ENCODE measurements around the gene LRRC3C. TPM values are rescaled to one million over a fixed set of nuclear protein-coding genes. Genes with fewer than 3 reads are reported as not detected.

The LRRC3C gene
- total and polyA plus RNA-seq, 12 donors: not detected

DNA sequence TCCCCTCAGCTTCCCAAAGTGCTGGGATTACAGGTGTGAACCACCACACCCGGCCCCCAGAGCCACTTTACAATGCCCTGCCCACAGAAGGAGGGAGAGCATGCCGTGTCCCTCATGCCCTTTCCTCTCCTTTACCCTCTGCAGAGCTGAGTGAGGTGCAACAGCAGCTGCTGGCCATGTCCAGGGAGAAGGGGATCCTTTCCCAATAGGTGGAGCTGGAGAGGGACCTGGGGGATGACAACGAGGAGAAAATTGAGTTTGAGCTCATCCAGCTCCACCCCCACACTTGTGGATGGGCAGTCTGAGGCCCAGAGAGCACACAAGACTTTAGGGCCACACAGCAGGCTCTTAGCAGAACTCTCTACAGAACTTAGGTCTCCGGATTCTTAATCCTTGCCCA, 27.3 kb downstream of the LRRC3C start:
- DNase-seq (no peak), ATAC-seq (no peak)
- TF ChIP-seq, protein P1, sequence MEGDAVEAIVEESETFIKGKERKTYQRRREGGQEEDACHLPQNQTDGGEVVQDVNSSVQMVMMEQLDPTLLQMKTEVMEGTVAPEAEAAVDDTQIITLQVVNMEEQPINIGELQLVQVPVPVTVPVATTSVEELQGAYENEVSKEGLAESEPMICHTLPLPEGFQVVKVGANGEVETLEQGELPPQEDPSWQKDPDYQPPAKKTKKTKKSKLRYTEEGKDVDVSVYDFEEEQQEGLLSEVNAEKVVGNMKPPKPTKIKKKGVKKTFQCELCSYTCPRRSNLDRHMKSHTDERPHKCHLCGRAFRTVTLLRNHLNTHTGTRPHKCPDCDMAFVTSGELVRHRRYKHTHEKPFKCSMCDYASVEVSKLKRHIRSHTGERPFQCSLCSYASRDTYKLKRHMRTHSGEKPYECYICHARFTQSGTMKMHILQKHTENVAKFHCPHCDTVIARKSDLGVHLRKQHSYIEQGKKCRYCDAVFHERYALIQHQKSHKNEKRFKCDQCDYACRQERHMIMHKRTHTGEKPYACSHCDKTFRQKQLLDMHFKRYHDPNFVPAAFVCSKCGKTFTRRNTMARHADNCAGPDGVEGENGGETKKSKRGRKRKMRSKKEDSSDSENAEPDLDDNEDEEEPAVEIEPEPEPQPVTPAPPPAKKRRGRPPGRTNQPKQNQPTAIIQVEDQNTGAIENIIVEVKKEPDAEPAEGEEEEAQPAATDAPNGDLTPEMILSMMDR (IDR thresholded peaks at IDR 0.05): no peak
- no peak overlapping the region for H3K4me3 ChIP-seq
- no peaks in the 10 kb centered on the region for H3K9me3 ChIP-seq
- WGBS, 2 donors: 51 to 63% methylated on average over 4 of the region's 4 CpGs
- H3K27ac ChIP-seq: no peak overlapping the region
- intact Hi-C loops (cut with DNase I): loop anchor here in 2 of 10 donors (5.0 to 10.0 kb wide), 2 partner anchors 33 to 200 kb away; no protein-coding TSS in a partner anchor
- H3K36me3 ChIP-seq: no peaks in the 10 kb centered on the region
- no peaks in the 10 kb centered on the region for H3K27me3 ChIP-seq
- H3K4me1 ChIP-seq: peaks cover 0 to 35% (median 15%) of the 10 kb centered on the region in 9 donors

DNA sequence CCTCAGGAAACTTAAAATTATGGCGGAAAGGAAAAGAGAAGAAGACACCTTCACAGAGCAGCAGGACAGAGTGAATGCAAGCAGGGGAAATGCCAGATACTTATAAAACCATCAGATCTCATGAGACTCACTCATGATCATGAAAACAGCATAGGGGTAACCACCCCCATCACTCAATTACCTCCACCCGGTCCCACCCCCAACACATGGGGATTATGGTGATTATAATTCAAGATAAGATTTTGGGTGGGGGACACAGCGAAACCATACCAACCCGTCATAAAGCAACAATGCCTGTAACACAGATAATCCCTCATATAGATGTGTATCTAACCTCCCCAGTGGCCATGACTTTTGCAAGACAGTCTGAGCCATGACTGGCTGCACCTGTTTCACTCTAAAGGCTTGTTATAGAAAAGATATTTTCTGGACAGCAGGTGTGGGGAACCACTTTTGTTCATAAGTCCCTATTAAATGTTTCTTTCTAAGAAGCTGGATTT, 28.2 kb downstream of the LRRC3C start:
- Histone ChIP-seq H3K27ac (no peak overlapping the region), H3K9me3 (no peaks in the 10 kb centered on the region), H3K4me1 (peaks cover 0 to 26% (median 15%) of the 10 kb centered on the region in 9 donors), H3K4me3 (no peak overlapping the region), H3K27me3 (no peaks in the 10 kb centered on the region), H3K36me3 (no peaks in the 10 kb centered on the region)
- DNase-seq: no peak
- TF ChIP-seq, protein P1 (IDR thresholded peaks at IDR 0.05): no peak
- WGBS, 2 donors: 81 to 87% methylated on average over 4 of the region's 4 CpGs
- intact Hi-C loops (cut with DNase I): loop anchor here in 2 of 10 donors (5.0 to 10.0 kb wide), 2 partner anchors 33 to 201 kb away; no protein-coding TSS in a partner anchor
- ATAC-seq: no peak

DNA sequence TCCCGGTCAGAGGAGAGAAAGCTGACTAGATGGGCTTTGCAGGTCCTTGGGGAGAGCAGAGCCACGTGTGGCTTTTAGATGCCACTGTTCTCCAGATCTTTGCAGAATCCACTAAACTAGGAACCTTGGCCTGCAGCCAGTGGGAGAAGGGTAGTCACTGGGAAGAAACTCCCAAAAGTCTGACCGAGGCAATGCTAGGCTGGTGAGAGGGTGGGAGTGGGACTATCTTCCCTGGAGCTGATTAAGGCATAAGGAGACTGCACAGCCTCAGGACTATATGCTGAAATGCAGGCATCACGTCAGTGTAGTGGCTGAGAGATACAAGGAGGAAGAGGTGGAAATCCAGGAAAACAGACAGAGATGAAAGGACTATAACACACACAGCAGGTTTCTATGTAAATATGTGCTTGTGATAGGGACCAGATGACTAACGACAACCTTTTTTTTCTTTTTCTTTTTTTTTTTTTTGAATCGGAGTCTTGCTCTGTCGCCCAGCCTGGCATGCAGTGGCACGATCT, 33.1 kb downstream of the LRRC3C start:
- ATAC-seq: no peak

DNA sequence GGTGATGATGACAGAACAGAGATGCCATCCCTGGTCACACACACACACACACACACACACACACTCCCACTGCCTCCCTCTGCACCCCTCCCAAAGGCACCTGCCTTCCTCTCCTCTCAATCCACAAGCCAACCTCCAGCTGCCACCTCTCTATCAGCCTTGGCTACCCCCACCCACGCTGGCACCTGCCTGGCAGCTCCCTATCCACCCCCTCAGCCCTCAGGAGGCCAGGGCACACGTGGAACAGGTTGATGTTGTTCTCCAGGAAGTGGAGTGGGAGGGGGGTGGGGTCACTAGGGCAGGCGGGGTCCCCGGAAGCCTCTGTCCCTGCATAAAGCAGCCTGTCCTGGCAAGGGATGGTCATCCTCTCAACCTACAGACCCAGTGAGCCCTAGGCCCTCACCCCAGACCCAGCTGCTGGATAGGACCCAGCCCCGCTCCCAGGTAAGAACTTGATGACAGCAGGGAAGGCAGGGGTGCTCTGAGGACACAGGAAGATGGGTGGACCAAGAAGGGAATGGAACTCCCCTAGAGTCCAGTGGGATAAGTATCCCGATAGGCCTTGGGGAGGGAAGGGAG, 35.2 kb downstream of the LRRC3C start, which contains the start of gene GSDMA:
Gene GSDMA (plus strand): TSS at position 363 of the 579 bp plus-strand sequence. CDS start 2,684 bp downstream, outside the sequence.
- no peak for DNase-seq

More for the DNA sequence above, 33.1 kb downstream of the LRRC3C start:
- peaks cover 0 to 8% (median 3%) of the 10 kb centered on the region in 9 donors for H3K4me1 ChIP-seq
- no peak overlapping the region for H3K4me3 ChIP-seq
- TF ChIP-seq, protein P1 (IDR thresholded peaks at IDR 0.05): no peak
- H3K36me3 ChIP-seq: no peaks in the 10 kb centered on the region
- no peak for DNase-seq
- H3K27me3 ChIP-seq: peaks cover 0 to 17% (median 0%) of the 10 kb centered on the region in 7 donors
- WGBS, 2 donors: 55 to 58% methylated on average over 8 of the region's 8 CpGs
- intact Hi-C loops (cut with DNase I): loop anchor here in 2 of 10 donors (2.0 to 5.0 kb wide), 2 partner anchors 18 to 38 kb away; no protein-coding TSS in a partner anchor
- no peak overlapping the region for H3K27ac ChIP-seq
- no peaks in the 10 kb centered on the region for H3K9me3 ChIP-seq

More for the DNA sequence above, 35.2 kb downstream of the LRRC3C start, which contains the start of gene GSDMA:
- TF ChIP-seq, protein P1 (IDR thresholded peaks at IDR 0.05): no peak
- Histone ChIP-seq H3K4me3 (no peak within 1 kb of the TSS), H3K4me1 (peaks cover 0 to 19% (median 3%) of the 10 kb centered on the region in 9 donors), H3K9me3 (no peaks in the 10 kb centered on the region), H3K36me3 (no peaks in the 10 kb centered on the region), H3K27ac (no peak within 1 kb of the TSS), H3K27me3 (peaks cover 0 to 20% (median 0%) of the 10 kb centered on the region in 7 donors)
- ATAC-seq: no peak
- intact Hi-C loops (cut with DNase I): loop anchor here in 1 of 10 donors (5.0 kb wide), 1 partner anchor 40 kb away; no protein-coding TSS in a partner anchor
- 55 to 58% methylated on average over 6 of the region's 6 CpGs for WGBS, 2 donors
